Measurements from ENCODE around the gene TTYH3.

The TTYH3 gene

DNA sequence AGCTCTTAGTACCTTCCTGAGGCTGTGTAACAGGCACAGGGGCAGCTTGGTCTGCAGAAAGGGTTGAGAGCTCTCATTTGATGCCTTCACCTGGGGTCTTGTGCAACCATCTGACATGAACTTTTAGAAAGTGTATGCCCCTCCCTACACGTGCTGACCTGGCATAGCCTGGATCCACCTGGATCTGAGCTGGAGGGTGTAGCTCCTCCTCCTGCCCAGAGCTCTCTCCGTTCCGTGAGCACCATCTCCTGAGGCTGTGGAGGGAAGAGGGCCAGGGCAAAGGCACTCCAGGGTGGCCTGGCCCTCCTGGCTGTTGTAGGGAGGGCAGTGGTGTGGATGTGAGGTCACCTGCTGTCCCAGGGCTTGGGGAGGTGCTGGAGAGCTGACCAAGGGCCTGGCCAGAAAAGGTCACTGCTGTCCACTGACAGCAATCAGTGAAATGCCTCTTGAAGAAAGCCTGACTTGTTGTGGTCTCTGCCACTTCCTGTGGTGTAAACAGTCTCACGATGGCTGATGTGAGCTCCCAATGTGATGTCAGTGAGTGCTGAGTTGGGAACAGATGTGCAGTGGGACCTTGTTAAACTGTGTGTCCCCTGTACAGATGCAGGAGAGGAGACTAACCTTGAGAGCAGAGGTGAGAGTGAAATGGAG lies 79.2 kb downstream of the TTYH3 start:
- DNase-seq, result no peak

- no peak for DNase-seq
Measured at GRCh38 chr7:2711895-2712675, 80.3 kb downstream of the TTYH3 start.

- peak; percentile 53 for DNase-seq
Measured at GRCh38 chr7:2713370-2713769, 81.6 kb downstream of the TTYH3 start.

GRCh38 chr7:2713978-2714377 lies 82.2 kb downstream of the TTYH3 start:
- no peak for DNase-seq
